Ishikawa (cell line): ENCODE measurements around the gene CROCC2.

Experiments
- CREB1 ChIP-seq: IDR thresholded peaks from 2 replicates; pipeline ENCODE4 v1.6.1; 2012; ENCODE audit warnings: low read depth
- EGR1 ChIP-seq: IDR thresholded peaks from 2 replicates; pipeline ENCODE4 v1.6.1; 2012
- EP300 ChIP-seq: IDR thresholded peaks from 2 replicates; pipeline ENCODE4 v1.6.1; 2012; ENCODE audit warnings: borderline replicate concordance
- FOXM1 ChIP-seq: IDR thresholded peaks from 2 replicates; pipeline ENCODE4 v1.6.1; 2012; ENCODE audit warnings: low read depth, borderline replicate concordance
- TAF1 ChIP-seq: IDR thresholded peaks from 2 replicates; pipeline ENCODE4 v1.6.1; 2012; ENCODE audit warnings: low read depth, mild to moderate bottlenecking
- TCF12 ChIP-seq: IDR thresholded peaks from 2 replicates; pipeline ENCODE4 v1.6.1; 2012; ENCODE audit warnings: low read depth
- ZBTB7A ChIP-seq: IDR thresholded peaks from 2 replicates; pipeline ENCODE4 v1.6.1; 2012; ENCODE audit warnings: low read depth
- TF ChIP-seq, protein P1 (sequence below): IDR thresholded peaks from 2 replicates; pipeline ENCODE4 v1.6.1; 2012; ENCODE audit warnings: low read depth, mild to moderate bottlenecking
- TF ChIP-seq, protein P2 (sequence below): IDR thresholded peaks from 2 replicates; pipeline ENCODE4 v1.6.1; 2012

- no peak for TF ChIP-seq EP300
- TF ChIP-seq TAF1, result no peak
- TF ChIP-seq ZBTB7A, result no peak
- TF ChIP-seq EGR1, result no peak
- TF ChIP-seq, protein P1, sequence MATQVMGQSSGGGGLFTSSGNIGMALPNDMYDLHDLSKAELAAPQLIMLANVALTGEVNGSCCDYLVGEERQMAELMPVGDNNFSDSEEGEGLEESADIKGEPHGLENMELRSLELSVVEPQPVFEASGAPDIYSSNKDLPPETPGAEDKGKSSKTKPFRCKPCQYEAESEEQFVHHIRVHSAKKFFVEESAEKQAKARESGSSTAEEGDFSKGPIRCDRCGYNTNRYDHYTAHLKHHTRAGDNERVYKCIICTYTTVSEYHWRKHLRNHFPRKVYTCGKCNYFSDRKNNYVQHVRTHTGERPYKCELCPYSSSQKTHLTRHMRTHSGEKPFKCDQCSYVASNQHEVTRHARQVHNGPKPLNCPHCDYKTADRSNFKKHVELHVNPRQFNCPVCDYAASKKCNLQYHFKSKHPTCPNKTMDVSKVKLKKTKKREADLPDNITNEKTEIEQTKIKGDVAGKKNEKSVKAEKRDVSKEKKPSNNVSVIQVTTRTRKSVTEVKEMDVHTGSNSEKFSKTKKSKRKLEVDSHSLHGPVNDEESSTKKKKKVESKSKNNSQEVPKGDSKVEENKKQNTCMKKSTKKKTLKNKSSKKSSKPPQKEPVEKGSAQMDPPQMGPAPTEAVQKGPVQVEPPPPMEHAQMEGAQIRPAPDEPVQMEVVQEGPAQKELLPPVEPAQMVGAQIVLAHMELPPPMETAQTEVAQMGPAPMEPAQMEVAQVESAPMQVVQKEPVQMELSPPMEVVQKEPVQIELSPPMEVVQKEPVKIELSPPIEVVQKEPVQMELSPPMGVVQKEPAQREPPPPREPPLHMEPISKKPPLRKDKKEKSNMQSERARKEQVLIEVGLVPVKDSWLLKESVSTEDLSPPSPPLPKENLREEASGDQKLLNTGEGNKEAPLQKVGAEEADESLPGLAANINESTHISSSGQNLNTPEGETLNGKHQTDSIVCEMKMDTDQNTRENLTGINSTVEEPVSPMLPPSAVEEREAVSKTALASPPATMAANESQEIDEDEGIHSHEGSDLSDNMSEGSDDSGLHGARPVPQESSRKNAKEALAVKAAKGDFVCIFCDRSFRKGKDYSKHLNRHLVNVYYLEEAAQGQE, result no peak
- TF ChIP-seq, protein P2, sequence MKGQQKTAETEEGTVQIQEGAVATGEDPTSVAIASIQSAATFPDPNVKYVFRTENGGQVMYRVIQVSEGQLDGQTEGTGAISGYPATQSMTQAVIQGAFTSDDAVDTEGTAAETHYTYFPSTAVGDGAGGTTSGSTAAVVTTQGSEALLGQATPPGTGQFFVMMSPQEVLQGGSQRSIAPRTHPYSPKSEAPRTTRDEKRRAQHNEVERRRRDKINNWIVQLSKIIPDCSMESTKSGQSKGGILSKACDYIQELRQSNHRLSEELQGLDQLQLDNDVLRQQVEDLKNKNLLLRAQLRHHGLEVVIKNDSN, result no peak
- TF ChIP-seq TCF12, result no peak
- TF ChIP-seq FOXM1, result no peak
- no peak for TF ChIP-seq CREB1
These were observed 26.0 kb downstream of the CROCC2 start for GRCh38 chr2:240932001-240932723.
